Panc1 (cell line): ENCODE measurements around the gene GGCX. TPM values are rescaled to one million over a fixed set of nuclear protein-coding genes. Genes with fewer than 3 reads are reported as not detected.

Source experiments
- ATAC-seq: fragments of 200-7000 bp; cut with Tn5 transposase; 2 replicates; pipeline ENCODE4 v1.9.1; 2020; ENCODE audit warnings: mild to moderate bottlenecking, moderate library complexity
- BruUV-seq: library from RNA; stranded (reverse); fragments of 400-500 nt; replicated peaks from 2 replicates; lab custom pipeline; 2021; lab: Mats Ljungman, UMichigan
- CTCF ChIA-PET: fragments of 300-600 bp; sonication (Branson Sonifier 250); formaldehyde crosslinking; loops from one replicate; lab custom pipeline; 2022; ENCODE audit warnings: antibody characterized with exemption; lab: Charles Lee
- POLR2A ChIA-PET: fragments of 300-600 bp; sonication (Branson Sonifier 250); formaldehyde crosslinking; loops from one replicate; lab custom pipeline; 2022; ENCODE audit warnings: antibody characterized with exemption; lab: Charles Lee
- DNase-seq: peaks from one replicate; pipeline ENCODE4 v3.0.0-alpha.2; 2010; ENCODE audit warnings: low read depth, low spot score
- H3K27ac ChIP-seq: 2 replicates; pipeline ENCODE4 v1.5.1; 2011; ENCODE audit warnings: mild to moderate bottlenecking, low read length, inconsistent platforms
- H3K27me3 ChIP-seq: fragments of 200-500 bp; sonication (Bioruptor generic); 2 replicates; pipeline ENCODE4 v1.6.0; 2014; ENCODE audit warnings: low read length, inconsistent platforms; ENCODE audit not compliant: control insufficient read depth, insufficient read depth
- H3K36me3 ChIP-seq: fragments of 200-500 bp; sonication (Bioruptor generic); 2 replicates; pipeline ENCODE4 v1.5.1; 2014; ENCODE audit warnings: inconsistent platforms, mild to moderate bottlenecking, low read length, moderate library complexity; ENCODE audit not compliant: control insufficient read depth, insufficient read depth
- H3K4me1 ChIP-seq: 2 replicates; pipeline ENCODE4 v1.5.1; 2011; ENCODE audit warnings: inconsistent platforms, mild to moderate bottlenecking, low read length, moderate library complexity; ENCODE audit not compliant: control insufficient read depth, insufficient read depth
- H3K4me3 ChIP-seq, 2 experiments: 2 replicates each; pipeline ENCODE4 v1.5.1; 2011 to 2012; ENCODE audit warnings: low read depth in 2 of 2, low read length in 2 of 2, mild to moderate bottlenecking in 2 of 2, inconsistent platforms in 1 of 2, moderate library complexity in 1 of 2
- H3K9me3 ChIP-seq: fragments of 200-500 bp; sonication (Bioruptor generic); 2 replicates; pipeline ENCODE4 v1.5.1; 2014; ENCODE audit warnings: low read depth, mild to moderate bottlenecking, inconsistent platforms, low read length, moderate library complexity; ENCODE audit not compliant: control insufficient read depth, insufficient read depth
- CTCF ChIP-seq: fragments of 450-650 bp; IDR thresholded peaks from 2 replicates; pipeline ENCODE4 v1.5.1; 2017; ENCODE audit warnings: mild to moderate bottlenecking
- POLR2AphosphoS5 ChIP-seq: IDR thresholded peaks from 2 replicates; pipeline ENCODE4 v1.6.1; 2012; ENCODE audit warnings: mild to moderate bottlenecking, low read depth, low read length, moderate library complexity
- REST ChIP-seq, 2 experiments: IDR thresholded peaks; 2 replicates each; pipeline ENCODE4 v1.6.1; 2011 to 2012; ENCODE audit warnings: low read depth in 2 of 2, control low read depth in 1 of 2, low read length in 1 of 2, mild to moderate bottlenecking in 1 of 2, moderate library complexity in 1 of 2; ENCODE audit not compliant: insufficient read depth in 1 of 2
- SIN3A ChIP-seq: IDR thresholded peaks from 2 replicates; pipeline ENCODE4 v1.6.1; 2012; ENCODE audit warnings: low read depth, mild to moderate bottlenecking, low read length, moderate library complexity, borderline replicate concordance; ENCODE audit not compliant: insufficient read depth
- TCF7L2 ChIP-seq: IDR thresholded peaks from 2 replicates; pipeline ENCODE4 v1.6.1; 2011; ENCODE audit warnings: mild to moderate bottlenecking, low read depth, low read length, inconsistent platforms
- in situ Hi-C: cut with HindIII; loops from 2 replicates; pipeline ENCODE4 v1.10.0; 2016; ENCODE audit warnings: low sequenced_read_pairs, low pct_unique_long_range_greater_than_20kb
- intact Hi-C: fragments of 100-400 bp; cut with micrococcal nuclease; formaldehyde crosslinking; loops from one replicate; pipeline ENCODE4 v1.10.0; 2022; ENCODE audit not compliant: unreplicated experiment
- total RNA-seq: library from RNA; stranded (reverse); gene quantifications from one replicate; pipeline ENCODE4 v1.2.1, GENCODE V29; 2021; ENCODE audit not compliant: unreplicated experiment

Gene GGCX
- total RNA-seq, 1 experiment from 2014 or later = 64.1 TPM

GRCh38 chr2:85580206-85580605, 18.9 kb upstream of the GGCX start:
- TF ChIP-seq SIN3A (no peak), REST (IDR thresholded peaks at IDR 0.05; ENCODE audit: insufficient read depth in 1 of 2, low read depth in 2 of 2, low read length in 1 of 2) (no peak), TCF7L2 (no peak), POLR2AphosphoS5 (no peak), CTCF (no peak)
- POLR2A ChIA-PET = interaction anchor here (0.7 kb wide), 1 partner anchor 15 kb away, joined by 4 read pairs; no protein-coding TSS in a partner anchor
- Histone ChIP-seq H3K27ac (no peak overlapping the region), H3K4me3 (no peak overlapping the region), H3K27me3 (no peaks in the 10 kb centered on the region), H3K4me1 (peaks cover 40% of the 10 kb centered on the region), H3K9me3 (no peaks in the 10 kb centered on the region), H3K36me3 (no peaks in the 10 kb centered on the region)
- CTCF ChIA-PET = no interaction called here
- ATAC-seq (no peak), DNase-seq (no peak)
- in situ Hi-C loops (no loop called here), intact Hi-C loops (no loop called here)
- BruUV-seq = no TSS peak

- H3K4me1 ChIP-seq = peaks cover 32% of the 10 kb centered on the region
- H3K4me3 ChIP-seq = peak overlapping the region in 1 of 2 experiments; percentile 66; a peak in 2 of 4 replicates
- TF ChIP-seq TCF7L2 (no peak), SIN3A (no peak), REST (IDR thresholded peaks at IDR 0.05; ENCODE audit: insufficient read depth in 1 of 2, low read depth in 2 of 2, low read length in 1 of 2) (no peak), POLR2AphosphoS5 (no peak), CTCF (no peak)
- CTCF ChIA-PET = no interaction called here
- POLR2A ChIA-PET = interaction anchor here (0.7 kb wide), 2 partner anchors 16 to 25 kb away, joined by 4 read pairs; no protein-coding TSS in a partner anchor
- BruUV-seq = TSS peak; percentile 83
- H3K27me3 ChIP-seq = no peaks in the 10 kb centered on the region
- in situ Hi-C loops = no loop called here
- ATAC-seq = no peak
- H3K9me3 ChIP-seq = no peaks in the 10 kb centered on the region
- H3K36me3 ChIP-seq = no peaks in the 10 kb centered on the region
- DNase-seq = no peak
- peak overlapping the region; percentile 89 for H3K27ac ChIP-seq
- intact Hi-C loops = no loop called here
These were observed 18.1 kb upstream of the GGCX start for GRCh38 chr2:85579266-85579935.
